ENCODE results near the gene SUCNR1.
"Not testable (repeated sequence)": the region's sequence is repeated elsewhere in the genome, so short reads cannot be mapped to it uniquely, and the experiment has no call there.

Gene SUCNR1, protein sequence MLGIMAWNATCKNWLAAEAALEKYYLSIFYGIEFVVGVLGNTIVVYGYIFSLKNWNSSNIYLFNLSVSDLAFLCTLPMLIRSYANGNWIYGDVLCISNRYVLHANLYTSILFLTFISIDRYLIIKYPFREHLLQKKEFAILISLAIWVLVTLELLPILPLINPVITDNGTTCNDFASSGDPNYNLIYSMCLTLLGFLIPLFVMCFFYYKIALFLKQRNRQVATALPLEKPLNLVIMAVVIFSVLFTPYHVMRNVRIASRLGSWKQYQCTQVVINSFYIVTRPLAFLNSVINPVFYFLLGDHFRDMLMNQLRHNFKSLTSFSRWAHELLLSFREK

DNA sequence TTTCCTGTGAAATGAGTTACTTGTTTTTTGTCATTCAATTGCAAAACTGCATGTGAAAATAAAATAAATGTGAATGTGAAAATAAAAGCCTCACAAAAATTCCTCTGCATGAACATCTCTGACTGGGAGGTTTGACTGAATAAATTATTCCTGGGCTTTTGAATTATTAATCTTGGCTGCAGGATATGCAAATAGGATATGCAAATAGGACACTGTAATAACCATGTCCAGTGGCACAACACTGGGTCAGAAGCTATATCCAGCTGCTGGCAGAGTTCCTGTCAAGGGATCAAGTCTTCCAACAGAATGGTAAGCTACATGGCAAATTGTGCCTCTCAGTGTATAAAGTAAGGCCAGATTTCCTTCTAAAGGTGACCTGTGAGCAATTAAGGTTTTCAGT lies at the start of gene SUCNR1:
SUCNR1 (plus strand) TSS at position 246 of the 400 bp plus-strand sequence. CDS start 6,250 bp downstream, outside the sequence.
- no peak for DNase-seq

DNA sequence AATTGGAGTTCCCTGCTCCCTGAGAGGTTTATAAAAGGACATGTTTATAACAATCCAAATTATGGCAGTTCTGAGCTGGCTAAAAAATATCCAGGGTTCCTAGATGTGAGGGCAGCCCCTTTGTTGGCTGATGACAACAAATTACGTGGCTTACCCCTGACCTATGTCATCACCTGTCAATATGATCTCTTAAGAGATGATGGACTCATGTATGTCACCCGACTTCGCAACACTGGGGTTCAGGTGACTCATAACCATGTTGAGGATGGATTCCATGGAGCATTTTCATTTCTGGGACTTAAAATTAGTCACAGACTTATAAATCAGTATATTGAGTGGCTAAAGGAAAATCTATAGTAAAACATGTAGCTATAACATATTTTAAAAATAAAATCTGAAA lies 45.6 kb upstream of the SUCNR1 start:
- no peak for DNase-seq

DNA sequence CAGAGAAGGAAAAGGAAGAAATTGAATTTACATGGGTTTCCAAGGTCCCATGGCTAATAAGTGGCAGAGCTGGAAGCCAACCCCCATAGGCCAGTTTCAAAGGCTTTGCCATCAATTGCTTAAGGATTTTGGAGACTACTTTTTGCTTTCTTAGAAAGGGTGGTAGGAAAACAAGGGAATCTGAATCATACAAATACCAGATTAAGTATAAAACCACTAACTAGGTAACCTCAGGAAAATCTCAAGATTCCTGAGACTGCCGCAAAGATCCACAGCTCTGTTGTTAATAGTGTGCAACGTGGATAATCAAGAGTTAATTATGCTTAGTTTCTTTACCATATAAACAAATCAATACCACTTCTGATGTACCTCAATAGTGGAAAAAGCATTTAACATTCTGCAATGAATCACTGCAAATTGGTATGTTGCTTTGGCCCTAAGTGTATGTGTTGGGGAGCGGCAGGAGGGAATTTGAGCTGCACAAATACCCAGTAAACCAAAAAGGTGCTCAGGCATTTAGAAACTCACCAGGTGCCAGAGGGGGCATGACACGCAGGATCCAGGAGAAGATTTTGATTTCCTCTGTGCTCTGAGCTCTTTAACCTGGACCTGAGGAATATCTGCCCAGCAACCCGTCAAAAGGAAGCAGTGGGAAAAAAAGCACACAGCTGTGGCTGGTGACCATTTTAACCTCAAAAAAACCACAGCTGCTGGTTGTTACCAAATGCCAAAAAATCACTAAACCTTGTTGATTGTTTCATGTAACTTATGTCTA lies 37.5 kb upstream of the SUCNR1 start:
- DNase-seq = no peak

DNA sequence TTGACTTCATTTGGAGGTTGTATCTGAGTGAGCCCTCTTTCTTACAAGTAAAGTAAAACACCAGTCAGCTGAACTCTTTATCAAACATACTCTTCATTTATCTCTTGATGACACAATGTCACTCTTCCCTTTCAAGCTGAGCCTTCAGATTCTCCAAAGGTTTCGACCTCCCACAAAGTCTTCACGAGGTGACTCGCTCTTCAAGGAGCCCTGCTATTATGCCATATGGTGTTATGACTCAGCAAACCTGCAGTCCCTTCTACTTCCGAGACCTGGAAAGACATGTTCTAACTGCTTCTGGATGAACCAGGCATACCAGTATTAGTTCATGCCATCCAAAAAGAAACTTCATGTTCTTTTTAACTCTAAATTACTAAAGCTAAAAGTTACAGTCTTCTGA lies 36.4 kb upstream of the SUCNR1 start:
- no peak for DNase-seq

DNA sequence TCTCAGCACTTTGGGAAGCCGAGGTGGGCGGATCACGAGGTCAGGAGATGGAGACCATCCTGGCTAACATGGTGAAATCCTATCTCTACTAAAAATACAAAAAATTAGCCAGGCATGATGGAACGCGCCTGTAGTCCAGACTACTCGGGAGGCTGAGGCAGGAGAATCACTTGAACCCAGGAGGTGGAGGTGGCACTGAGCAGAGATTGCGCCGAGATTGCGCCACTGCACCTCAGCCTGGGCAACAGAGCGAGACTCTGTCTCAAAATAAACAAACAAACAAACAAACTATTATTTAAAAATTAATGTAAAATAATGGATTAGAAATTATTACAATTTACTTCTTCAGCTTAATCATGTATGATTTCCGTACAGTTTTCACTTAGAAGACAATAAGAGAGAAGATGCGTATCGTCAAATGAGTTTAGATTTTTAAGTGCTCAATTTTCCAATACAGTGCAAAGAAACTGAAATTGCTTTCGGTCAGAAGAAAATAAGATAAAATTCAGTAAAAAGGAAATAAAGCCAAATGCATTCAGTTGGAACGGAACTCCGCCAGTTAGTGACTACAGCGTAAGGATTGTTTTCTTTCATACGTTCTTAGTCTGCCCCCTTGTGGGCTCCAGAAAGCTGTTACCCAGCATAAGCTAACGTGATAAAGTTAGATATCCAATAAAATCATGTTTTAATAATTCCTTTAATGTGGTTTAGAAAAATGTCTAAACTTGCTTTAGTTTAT lies 34.7 kb upstream of the SUCNR1 start:
- no peak for DNase-seq

DNA sequence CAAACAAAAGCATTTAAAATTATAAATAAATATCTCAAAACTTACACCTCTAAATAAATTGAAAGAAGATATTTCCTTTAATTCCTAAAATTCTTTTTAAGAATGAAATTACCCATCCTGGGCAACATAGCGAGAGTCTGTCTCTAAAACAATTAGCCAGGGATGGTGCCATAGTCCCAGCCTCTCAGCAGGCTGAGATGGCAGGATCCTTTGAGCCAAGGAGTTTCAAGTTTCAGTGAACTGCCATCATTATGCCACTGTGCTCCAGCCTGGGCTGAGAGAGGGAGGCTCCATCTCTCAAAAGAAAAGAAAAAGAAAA lies 34.2 kb upstream of the SUCNR1 start:
- DNase-seq = no peak

DNA sequence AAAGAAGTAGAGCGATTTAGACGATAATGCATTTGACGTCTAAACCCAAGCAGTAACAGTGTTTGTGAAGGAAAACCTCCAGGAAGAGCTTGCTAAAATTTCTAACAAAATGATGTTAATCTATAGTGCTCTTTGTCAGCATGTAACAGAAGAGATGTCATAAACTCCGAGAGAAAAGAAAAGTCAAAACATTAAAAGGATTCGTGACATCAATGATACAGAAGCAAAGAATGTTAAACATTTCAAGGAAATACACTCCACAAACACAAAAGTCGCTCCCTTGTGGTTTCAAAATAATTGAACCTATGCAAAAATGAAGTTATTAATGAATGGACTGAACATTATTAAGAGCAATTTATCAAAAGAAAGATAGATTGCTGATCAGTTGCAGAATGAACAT lies 31.6 kb upstream of the SUCNR1 start:
- DNase-seq = no peak

DNA sequence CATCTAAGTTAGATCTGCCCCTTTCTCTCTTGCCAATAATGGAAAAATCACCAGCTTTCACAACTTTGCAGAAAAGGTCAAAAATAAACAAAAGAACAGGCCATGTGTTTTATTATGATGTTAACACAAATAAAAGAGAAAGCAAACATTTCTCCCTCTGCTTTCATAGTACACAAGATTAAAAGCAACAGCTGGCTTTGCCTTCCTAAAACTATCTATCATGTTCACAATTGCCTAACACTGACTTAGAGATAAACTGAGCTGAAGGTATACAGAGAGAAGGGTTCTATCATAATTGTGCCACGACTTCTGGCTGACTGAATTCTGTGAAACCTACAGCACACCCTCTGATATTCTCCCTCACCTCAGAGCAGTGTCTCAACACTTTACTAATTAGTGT lies 30.2 kb upstream of the SUCNR1 start:
- no peak for DNase-seq

DNA sequence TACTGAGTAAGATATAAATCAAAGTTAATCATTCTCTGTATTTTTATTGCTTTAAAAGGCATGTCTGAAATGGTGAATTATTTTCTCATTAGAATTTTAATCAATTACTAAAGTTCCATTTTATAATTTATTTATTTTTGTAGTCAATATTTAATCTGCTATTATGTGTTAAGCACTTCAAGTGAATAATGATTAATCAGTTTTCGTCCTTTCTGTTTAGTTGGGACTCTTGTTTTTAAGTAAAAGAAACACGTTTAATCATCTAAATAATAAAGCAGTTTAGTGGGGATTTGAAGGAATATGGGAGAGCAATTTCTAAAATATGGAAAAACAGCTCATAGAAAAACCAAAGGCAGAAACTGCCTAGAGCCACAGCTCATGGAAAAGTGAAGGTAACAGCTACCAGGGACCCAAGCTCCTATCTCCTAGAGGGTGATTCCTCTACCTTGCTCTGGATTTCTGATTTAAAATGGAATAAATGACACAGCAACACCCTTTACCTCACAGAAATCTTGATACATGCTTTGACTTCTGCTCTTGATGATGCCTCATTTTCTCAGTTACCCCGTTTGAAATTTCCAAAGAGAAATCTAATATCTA lies 28.0 kb upstream of the SUCNR1 start:
- no peak for DNase-seq

DNA sequence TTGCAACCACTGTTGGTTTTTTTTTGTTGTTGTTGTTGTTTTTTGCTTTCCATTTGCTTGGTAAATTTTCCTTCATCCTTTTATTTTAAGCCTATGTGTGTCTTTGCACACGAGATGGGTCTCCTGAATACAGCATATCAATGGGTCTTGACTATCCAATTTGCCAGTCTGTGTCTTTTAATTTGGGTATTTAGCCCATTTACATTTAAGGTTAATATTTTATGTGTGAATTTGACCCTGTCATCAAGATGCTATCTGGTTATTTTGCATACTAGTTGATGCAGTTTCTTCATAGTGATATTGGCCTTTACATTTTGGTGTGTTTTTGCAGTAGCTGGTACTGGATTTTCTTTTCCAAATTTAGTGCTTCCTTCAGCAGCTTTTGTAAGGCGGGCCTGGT lies 23.4 kb upstream of the SUCNR1 start:
- not testable (repeated sequence) for DNase-seq

DNA sequence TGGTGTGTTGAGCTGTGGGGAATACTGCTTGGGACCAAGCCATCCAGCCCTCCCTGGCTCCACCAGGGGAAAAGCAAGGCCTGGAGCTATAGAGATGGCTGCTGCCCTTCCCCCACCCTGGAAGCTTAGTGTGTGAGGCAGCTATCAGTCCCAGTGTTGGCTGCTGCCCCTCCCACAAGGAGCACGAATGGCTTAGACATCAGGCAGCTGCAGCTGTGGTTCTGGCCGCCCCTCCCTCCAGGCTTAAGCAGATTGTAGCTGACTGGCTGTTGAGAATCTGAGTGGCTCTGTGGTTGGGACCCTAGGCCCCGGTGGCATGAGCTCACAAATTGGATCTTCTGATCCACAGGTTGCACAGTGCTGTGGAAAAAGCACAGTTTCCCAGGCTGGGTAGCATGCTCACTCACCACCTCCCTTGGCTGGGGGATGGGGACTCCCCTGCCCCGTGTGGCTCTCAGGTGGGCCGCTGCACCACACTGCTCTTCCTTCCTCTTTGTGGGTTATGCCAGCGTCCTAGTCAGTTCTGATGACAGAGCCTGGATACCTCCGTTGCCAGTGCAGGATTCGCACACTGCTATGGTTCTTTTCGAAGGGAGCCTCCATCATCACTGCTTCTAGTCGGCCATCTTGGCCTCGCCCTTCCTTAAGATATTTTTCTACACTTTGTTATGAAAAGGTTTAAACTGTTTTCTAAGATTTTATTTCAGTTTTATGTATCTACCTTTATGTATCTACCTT lies 21.2 kb upstream of the SUCNR1 start:
- no peak for DNase-seq

DNA sequence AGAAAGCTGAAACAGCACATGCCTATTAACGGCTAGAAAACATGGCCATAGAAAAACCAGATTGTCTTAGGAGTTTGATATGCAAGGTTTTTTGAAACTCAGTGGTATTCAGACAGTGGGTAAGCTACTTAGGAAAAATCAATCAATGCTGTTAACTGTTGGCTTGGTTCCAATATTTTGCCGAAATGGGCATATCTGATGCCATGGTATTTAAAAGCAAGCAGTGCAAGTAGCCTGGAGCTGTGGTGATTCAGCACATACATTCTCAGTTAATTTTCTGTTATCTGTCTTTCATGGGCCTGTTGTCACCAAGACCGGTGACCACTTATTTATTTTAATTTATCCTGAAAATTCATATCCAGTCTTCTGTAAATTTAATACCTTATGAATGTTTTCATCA lies 17.3 kb upstream of the SUCNR1 start:
- DNase-seq = no peak

DNA sequence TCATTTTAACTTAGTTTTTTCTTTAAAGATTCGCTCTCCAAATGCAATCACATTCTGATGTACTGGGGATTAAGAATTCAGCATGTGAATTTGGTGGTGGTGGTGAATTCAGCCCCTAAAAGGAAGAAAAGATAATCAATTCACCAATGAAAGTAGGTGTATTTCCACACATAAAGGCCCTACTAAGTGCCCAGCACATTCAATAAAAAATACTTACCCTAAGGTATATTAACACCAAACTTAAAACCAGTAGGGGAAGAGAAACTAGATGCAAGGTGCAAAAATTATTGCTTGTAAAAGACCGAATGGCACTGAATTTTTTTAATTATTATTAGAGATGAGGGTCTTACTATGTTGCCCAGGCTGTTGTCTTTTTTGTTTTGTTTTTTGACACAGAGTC lies 16.8 kb upstream of the SUCNR1 start:
- no peak for DNase-seq

DNA sequence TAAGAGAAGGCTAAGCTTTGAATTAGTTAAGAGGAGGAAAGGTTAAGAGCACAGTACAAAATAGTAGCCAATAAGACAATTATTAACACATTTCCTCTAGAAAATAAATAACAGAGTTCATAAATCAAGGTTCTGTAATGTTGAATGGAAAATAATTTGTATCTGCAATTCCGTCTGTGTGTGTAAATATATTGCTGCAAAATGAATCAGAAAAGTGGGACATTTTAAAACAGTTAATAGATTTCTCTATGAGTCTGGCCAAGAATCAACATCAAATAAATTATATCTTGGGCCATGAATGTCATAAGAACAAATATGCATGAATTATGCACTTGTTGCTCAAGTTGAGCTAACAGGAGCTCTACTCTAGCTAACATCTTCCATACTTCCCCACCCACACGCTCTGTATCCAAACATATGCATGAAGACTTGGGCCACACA lies 14.2 kb upstream of the SUCNR1 start:
- DNase-seq = no peak

DNA sequence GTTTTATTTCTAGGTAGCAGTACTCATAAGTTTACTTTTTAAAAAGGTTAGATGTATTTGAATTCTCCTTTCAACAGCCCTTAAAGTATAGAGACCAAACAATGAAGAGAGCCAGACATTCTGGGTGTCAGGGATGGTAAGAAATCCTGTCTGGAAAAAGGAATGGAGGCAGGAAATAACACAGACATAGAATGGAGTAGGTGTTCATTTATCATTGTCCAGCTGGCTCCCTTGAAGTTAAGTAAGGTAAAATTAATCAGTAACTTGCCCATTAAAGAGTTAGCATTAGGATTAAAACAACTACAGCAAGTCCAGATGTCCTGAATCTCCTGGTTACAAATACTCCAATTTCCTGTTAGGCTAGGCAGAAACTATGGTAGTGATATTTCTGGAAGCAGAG lies 13.5 kb upstream of the SUCNR1 start:
- DNase-seq = no peak

DNA sequence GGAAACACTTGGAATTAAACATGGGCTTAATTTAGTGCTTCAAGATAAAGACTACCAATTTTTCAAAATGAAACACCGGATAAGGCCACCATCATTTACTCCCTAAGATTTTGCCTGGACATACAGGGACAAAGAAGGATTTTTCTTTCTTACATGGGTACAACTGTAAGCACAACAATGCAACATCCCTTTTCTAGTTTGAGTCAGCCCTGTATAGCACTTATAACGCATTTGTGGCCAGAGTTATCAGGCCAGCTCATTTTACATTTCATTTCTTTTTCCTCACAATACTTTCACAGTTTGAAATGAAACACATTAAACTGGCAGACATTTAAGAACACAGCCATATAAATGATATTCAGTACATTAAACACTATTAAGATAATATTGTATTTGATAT lies 9.8 kb upstream of the SUCNR1 start:
- DNase-seq = no peak

DNA sequence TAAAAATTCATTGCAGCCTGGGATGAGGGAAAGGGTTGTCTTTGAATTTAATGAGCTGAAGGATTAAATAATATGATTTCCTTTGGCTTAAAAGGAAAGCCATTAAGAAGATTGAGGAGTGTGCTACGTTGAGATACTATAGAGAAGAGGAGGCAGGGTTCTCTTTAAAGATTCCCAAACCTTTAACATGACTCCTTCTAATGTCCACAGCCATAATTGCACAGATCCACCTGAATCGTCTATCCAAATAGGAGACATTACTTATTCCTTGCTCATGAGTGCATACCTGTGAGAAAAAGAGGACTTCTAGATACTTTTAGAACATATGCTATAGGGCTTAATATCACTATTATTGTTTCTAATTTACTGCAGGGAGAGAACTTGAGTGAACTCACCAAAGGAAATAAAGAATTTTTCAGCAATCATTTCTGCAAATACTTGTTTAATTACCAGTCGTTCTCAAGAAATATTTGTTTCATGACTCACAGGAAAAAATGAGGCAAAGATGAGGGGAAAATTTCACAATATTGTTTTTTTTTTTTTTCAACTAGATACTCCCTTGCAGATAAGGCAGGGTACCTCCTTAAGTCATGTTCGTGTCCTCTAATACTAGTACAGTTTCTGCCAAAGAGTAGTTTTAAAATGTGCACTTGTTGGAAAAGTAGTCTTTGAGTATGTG lies 8.9 kb upstream of the SUCNR1 start:
- DNase-seq = no peak

DNA sequence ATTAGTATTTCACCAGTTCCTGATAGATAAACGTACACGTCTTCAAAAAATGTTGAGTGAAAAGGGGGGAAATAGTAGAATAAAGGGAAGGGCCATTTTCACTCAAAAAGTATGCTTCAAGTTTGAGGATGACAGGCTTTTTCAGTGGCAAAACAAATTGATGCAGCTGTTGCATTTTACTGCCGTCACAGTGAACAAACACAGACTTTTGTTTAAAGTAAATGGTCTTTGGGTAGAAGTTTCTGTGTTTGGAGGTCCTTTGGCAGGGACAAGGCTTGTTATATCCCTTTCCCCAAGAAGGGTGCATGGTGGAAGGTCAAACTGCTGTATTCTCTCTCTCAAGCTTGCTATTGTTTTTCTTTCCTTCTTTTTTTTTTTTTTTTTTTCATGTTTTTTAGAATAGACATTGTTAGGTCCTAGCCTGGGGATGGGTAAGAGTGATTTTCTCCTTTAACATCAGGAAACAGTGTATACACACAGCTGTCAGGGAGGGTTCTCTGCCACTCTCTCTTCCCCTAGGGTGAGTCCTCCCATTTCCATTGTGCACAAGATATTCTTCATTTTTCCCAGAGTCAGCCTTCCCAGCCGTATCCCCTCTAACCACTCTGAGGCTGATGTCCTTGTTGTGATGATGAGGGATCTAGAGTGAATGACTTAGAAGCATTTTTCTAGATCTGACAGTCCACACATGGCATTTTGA lies 6.6 kb upstream of the SUCNR1 start:
- DNase-seq = no peak

DNA sequence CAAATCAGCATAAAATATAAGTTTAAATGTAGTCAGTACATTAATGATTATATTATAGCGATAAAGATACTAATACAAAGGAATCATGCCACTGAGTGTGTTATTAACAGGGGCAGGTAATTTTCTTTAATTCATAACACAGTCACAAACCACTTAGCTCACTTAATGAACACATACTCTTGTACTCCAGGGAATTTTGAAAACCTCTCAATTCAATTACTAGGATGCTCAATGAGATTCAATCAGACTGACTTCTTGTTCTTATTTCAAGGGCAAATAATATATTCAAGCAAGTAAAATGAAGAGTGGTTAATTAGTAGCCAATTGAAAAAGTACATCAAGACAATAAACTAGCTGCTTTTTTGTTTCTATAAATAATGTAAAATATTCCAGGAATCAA lies 5.8 kb upstream of the SUCNR1 start:
- no peak for DNase-seq

DNA sequence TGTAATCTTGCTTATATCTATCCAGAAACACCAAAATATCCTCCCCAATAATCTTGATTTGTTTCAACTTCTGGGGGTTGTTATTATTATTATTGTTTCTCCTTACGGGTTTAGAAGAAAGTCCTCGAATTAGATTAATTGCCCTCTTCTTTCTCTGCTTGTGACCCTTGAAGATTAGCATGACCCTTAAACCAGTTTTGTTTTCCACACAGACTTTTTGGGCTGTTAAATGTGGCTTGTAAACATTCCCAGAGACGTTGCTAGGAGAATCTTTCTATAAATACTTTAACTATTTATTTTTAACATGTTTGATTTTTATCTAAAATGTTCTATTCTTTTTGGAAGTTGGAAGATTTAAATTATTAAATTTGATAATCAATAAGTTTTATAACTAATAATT lies 4.3 kb upstream of the SUCNR1 start:
- no peak for DNase-seq

DNA sequence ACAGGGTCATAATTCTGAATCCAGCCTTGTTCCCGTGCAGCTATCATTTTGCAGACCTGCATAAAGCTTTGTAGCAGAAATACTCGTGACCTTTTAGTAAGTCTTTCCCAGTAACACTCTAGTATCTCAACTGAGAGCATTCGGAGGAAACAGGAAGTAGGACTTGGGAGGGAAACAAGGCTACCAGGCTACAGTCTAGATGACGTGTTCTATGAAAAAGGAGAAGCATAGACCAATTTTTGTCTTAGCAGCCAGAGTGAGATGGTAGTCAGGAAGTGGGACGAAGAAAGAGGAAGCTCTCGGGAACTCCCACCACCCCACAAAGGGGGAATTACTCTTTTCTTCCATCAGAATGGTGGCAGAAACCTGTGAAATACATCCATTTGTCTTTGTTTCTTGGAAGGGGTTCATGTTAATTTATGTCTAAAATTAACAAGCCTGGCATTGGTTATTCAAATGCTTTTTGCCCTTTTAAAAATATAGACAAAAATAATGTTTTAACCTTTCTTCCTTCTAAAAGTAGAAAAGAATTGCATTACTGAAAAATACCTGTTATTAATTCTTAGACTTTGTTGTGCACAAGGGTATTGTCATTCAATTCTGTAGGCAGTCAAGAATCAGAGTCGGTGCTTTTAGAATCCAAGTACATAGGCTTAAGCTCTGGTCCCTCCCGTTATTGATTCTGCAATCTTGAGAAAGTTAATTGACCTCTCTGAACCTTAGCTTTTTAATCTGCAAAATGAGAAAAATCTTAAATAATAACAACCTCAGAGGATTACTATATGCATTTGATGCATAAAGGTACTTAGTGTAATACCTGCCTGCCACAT lies 1.6 kb upstream of the SUCNR1 start:
- DNase-seq = no peak

Measured in activated CD4-positive, alpha-beta T cell treated with anti-CD3 and anti-CD28 coated beads for 1 hour (primary cell).